ENCODE measurements around the gene TREML1.

Gene TREML1

GRCh38 chr6:41177695-41178094, 23.5 kb upstream of the TREML1 start:
- no peak for DNase-seq (ENCODE audit: extremely low read depth, low read depth)
- no peak for TF ChIP-seq CTCF (IDR thresholded peaks at IDR 0.05; ENCODE audit: low read depth, low read length)

- DNase-seq (ENCODE audit: extremely low read depth, low read depth): no peak
- TF ChIP-seq CTCF (IDR thresholded peaks at IDR 0.05; ENCODE audit: low read depth, low read length): no peak
Measured at GRCh38 chr6:41177287-41177686, 23.1 kb upstream of the TREML1 start.

DNA sequence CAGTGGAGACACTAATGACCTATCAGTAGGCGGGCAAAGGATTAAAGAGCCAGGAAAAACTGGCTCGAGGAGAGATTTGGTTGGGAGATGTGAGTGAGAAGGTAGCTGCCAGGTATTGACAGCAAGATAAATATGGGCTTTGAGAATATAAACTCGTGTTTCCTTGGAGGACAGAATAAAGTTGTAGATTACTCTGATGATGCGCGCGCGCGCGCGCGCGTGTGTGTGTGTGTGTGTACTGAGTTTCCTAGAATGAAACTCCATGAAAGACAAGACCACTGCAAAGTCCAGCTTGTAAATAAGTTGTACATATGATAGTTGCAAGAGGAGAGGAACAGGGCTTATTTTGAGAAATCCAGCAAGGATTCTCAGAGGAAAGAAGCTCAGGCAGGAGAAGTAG, 22.0 kb upstream of the TREML1 start:
- no peak for TF ChIP-seq CTCF (IDR thresholded peaks at IDR 0.05; ENCODE audit: low read depth, low read length)

DNA sequence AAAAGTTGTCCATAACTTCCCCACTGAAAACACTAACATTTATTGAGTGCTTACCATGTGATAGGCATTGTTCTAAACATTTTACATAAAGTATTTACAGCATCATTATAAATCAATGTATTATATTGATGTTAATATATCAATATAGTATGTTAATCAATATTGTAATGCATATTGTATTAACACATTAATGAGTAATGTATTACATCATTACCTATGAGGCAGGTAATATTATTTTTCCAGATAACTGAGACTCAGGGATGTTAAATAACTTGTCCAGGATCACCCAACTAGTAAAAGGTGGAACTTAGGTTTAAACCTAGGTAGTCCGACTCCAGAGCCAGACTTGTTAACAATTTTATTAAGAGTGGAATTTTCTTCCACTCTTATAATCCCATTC, 20.9 kb upstream of the TREML1 start:
- DNase-seq (ENCODE audit: extremely low read depth, low read depth): no peak
- no peak for TF ChIP-seq CTCF (IDR thresholded peaks at IDR 0.05; ENCODE audit: low read depth, low read length)

More for the DNA sequence above, 22.0 kb upstream of the TREML1 start:
- DNase-seq (ENCODE audit: extremely low read depth, low read depth): no peak

- TF ChIP-seq CTCF (IDR thresholded peaks at IDR 0.05; ENCODE audit: low read depth, low read length): no peak
- no peak for DNase-seq (ENCODE audit: extremely low read depth, low read depth)
Measured at GRCh38 chr6:41174610-41175009, 20.5 kb upstream of the TREML1 start.

- TF ChIP-seq CTCF (IDR thresholded peaks at IDR 0.05; ENCODE audit: low read depth, low read length): no peak
- DNase-seq (ENCODE audit: extremely low read depth, low read depth): no peak
Measured at GRCh38 chr6:41171908-41172307, 17.8 kb upstream of the TREML1 start.

GRCh38 chr6:41170547-41171160, 16.5 kb upstream of the TREML1 start:
- DNase-seq (ENCODE audit: extremely low read depth, low read depth): no peak
- no peak for TF ChIP-seq CTCF (IDR thresholded peaks at IDR 0.05; ENCODE audit: low read depth, low read length)
